Esophagus squamous epithelium (tissue), 4 donors: Measurements from ENCODE around the gene NQO2.

Source experiments
- POLR2A ChIP-seq, 4 donors: fragments of 450-650 bp; IDR thresholded peaks; one replicate each; pipeline ENCODE4 v1.6.1; 2017; ENCODE audit warnings: antibody characterized with exemption in 4 of 4, mild to moderate bottlenecking in 4 of 4, moderate library complexity in 3 of 4
- TF ChIP-seq, protein P1 (sequence below), 6 experiments: fragments of 450-650 bp in 4 of 6; fragments of 200-600 bp in 2 of 6; sonication (generic) in 2 of 6; IDR thresholded peaks; one replicate each; pipeline ENCODE4 v1.5.1; 2016 to 2019; ENCODE audit warnings: antibody characterized with exemption in 6 of 6, mild to moderate bottlenecking in 4 of 6, moderate library complexity in 4 of 6

DNA sequence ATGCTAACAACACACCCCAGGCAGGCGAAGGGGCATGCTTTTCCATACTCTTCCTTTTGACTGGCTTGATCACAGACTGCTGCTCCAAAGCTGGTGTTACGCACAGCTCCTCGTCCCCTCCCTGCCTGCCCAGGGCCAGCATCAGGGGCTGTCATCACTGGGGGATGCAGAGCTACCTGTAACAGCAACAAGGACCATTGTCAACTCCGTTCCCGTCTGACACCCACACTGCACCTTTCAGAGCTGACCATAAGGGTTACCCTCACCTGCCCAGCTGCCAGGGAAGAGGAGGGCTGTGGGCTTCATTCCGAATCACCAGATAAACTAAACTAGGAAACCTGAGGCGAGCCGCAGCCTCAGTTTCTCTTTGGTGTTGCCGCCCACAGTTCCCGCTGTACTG lies 15.4 kb downstream of the NQO2 start:
- no peak for TF ChIP-seq POLR2A (IDR thresholded peaks at IDR 0.05)
- TF ChIP-seq, protein P1, sequence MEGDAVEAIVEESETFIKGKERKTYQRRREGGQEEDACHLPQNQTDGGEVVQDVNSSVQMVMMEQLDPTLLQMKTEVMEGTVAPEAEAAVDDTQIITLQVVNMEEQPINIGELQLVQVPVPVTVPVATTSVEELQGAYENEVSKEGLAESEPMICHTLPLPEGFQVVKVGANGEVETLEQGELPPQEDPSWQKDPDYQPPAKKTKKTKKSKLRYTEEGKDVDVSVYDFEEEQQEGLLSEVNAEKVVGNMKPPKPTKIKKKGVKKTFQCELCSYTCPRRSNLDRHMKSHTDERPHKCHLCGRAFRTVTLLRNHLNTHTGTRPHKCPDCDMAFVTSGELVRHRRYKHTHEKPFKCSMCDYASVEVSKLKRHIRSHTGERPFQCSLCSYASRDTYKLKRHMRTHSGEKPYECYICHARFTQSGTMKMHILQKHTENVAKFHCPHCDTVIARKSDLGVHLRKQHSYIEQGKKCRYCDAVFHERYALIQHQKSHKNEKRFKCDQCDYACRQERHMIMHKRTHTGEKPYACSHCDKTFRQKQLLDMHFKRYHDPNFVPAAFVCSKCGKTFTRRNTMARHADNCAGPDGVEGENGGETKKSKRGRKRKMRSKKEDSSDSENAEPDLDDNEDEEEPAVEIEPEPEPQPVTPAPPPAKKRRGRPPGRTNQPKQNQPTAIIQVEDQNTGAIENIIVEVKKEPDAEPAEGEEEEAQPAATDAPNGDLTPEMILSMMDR (IDR thresholded peaks at IDR 0.05): no peak
